ENCODE results near the gene ARHGEF4. TPM values are rescaled to one million over a fixed set of nuclear protein-coding genes. Genes with fewer than 3 reads are reported as not detected.

ARHGEF4 gene
- total and polyA plus RNA-seq, 10 of the 15 experiments (the other 5 are each of a cell fraction or from before 2014, with no cell fraction given): 0.02 to 0.24 (median 0.16) TPM; not detected in 6

GRCh38 chr2:131054488-131054887, 217.8 kb downstream of the ARHGEF4 start:
- intact Hi-C loops (cut with micrococcal nuclease; ENCODE audit: unreplicated experiment): no loop called here

More at GRCh38 chr2:131054488-131054887, 217.8 kb downstream of the ARHGEF4 start:
- SMC1A ChIA-PET (ENCODE audit: uncharacterized antibody, unreplicated experiment): no interaction called here
- no peak overlapping the region for H2AFZ ChIP-seq (ENCODE audit: control insufficient read depth, low read depth, low read length)
- TF ChIP-seq IRF4 (IDR thresholded peaks at IDR 0.05; ENCODE audit: low read depth, low read length): no peak
- TF ChIP-seq E4F1 (IDR thresholded peaks at IDR 0.05; ENCODE audit: borderline replicate concordance, partially characterized antibody): no peak
- no peak for TF ChIP-seq NKRF (conservative IDR thresholded peaks at IDR 0.05)
- no peak for TF ChIP-seq IKZF1 (conservative IDR thresholded peaks at IDR 0.05)
- no peak for TF ChIP-seq PAX8 (IDR thresholded peaks at IDR 0.05)
- no peak for TF ChIP-seq CHD2 (IDR thresholded peaks at IDR 0.05; ENCODE audit: borderline replicate concordance, low read depth, low read length)
- no peak for TF ChIP-seq ZBED1 (IDR thresholded peaks at IDR 0.05; ENCODE audit: borderline replicate concordance)
- BruUV-seq (replicated peaks): no TSS peak
- no peaks in the 10 kb centered on the region for H3K4me1 ChIP-seq (ENCODE audit: control insufficient read depth, insufficient read depth, low read length)
- ATAC-seq (no peak), FAIRE-seq (no peak), DNase-seq (ENCODE audit: low read depth, low spot score) (no peak)
- no peaks in the 10 kb centered on the region for H3K27me3 ChIP-seq (replicated peaks in 1 of 2; ENCODE audit: control insufficient read depth in 2 of 2, insufficient read depth in 2 of 2, low read length in 1 of 2)
- peaks cover 9% of the 10 kb centered on the region; the same call in 1 of the 2 replicates for H4K20me1 ChIP-seq (ENCODE audit: control insufficient read depth, insufficient read depth)
- no peaks in the 10 kb centered on the region for H3K9me3 ChIP-seq (replicated peaks; ENCODE audit: control insufficient read depth, insufficient read depth, low read length)
- H3K9ac ChIP-seq (ENCODE audit: control insufficient read depth, insufficient read depth, low read length): no peak overlapping the region
- no peak overlapping the region for H3K4me3 ChIP-seq
- H3K27ac ChIP-seq (ENCODE audit: control insufficient read depth, insufficient read depth): no peak overlapping the region
- no peak overlapping the region for H3K4me2 ChIP-seq (ENCODE audit: control insufficient read depth, insufficient read depth)
- in situ Hi-C loops (cut with MboI): no loop called here
- POLR2A ChIA-PET: no interaction called here
- RAD21 ChIA-PET (ENCODE audit: unreplicated experiment): no interaction called here
- peaks cover 3% of the 10 kb centered on the region; the same call in 1 of the 2 replicates for H3K79me2 ChIP-seq (ENCODE audit: control insufficient read depth, insufficient read depth, low read length)
- CTCF ChIA-PET: no interaction called here
- WGBS (ENCODE audit: insufficient coverage, insufficient replicate concordance, low lambda C conversion rate, missing lambda C conversion rate): 96% methylated on average over 7 of the region's 7 CpGs
- H3K36me3 ChIP-seq (ENCODE audit: control insufficient read depth in 2 of 2, insufficient read depth in 2 of 2, low read length in 1 of 2): peaks cover 31 to 50% of the 10 kb centered on the region in 2 experiments
